Suppressor macrophage treated with lipopolysaccharide for 1 hour (primary cell): ENCODE data around the gene CRYZ.
"Not testable (repeated sequence)": the region's sequence is repeated elsewhere in the genome, so short reads cannot be mapped to it uniquely, and the experiment has no call there.

Source experiments
- DNase-seq, 3 donors: peaks; one replicate each; pipeline ENCODE4 v3.0.0-alpha.2; 2020 to 2022

Gene CRYZ

GRCh38 chr1:74677926-74678325 is 54.9 kb downstream of the CRYZ start:
- no peak for DNase-seq

- no peak for DNase-seq
Measured at GRCh38 chr1:74674278-74675048, 58.4 kb downstream of the CRYZ start.

GRCh38 chr1:74673351-74674111 is 59.3 kb downstream of the CRYZ start, which contains the start of gene ERICH3:
Gene ERICH3, minus strand, starts transcription at chr1:74673792. Its CDS starts 273 bp downstream, at chr1:74673519.
- DNase-seq: peak in 2 of 3 donors; percentile 8 to 11

GRCh38 chr1:74670866-74671265 is 62.0 kb downstream of the CRYZ start:
- DNase-seq: not testable (repeated sequence)
